ENCODE measurements around the gene CCDC190. TPM values are rescaled to one million over a fixed set of nuclear protein-coding genes. Genes with fewer than 3 reads are reported as not detected.
"Not testable (repeated sequence)": the region's sequence is repeated elsewhere in the genome, so short reads cannot be mapped to it uniquely, and the experiment has no call there.

Gene CCDC190
- total RNA-seq, 1 donor from 2014 or later, result not detected

DNA sequence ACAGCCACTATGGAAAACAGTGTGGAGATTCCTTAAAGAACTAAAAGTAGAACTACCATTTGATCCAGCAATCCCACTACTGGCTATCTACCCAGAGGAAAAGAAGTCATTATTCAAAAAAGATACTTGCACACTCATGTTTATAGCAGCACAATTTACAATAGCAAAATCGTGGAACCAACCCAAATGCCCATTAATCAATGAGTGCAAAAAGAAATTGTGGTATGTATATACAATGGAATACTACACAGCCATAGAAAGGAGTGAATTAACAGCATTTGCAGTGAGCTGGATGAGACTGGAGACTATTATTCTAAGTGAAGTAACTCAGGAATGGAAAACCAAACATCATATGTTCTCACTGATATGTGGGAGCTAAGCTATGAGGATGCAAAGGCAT, 10.4 kb upstream of the CCDC190 start:
- H3K27ac Mint-ChIP-seq, result not testable (repeated sequence)
- peaks cover 16% of the 10 kb centered on the region for H3K27me3 Mint-ChIP-seq (ENCODE audit: insufficient read depth)

DNA sequence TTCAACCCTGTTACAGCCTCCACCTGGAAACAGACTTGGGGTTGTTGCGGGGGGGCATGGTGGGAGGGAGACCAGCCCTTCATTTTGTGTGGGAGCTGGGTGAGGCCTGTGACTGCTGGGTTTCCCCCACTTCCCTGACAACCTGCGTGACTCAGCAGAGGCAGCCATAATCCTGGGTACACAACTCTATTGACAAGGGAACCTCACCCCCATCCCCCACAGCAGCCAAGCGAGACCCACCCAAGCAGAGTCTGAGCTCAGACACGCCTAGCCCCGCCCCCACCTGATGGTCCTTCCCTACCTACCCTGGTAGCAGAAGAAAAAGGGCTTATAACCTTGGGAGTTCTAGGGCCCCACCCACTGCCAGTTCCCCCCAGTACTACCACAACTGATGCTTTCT, 8.0 kb upstream of the CCDC190 start:
- no peaks in the 10 kb centered on the region for H3K36me3 Mint-ChIP-seq (ENCODE audit: low read depth)
- no peak overlapping the region for H3K27ac Mint-ChIP-seq
- no peak for DNase-seq (ENCODE audit: low spot score)
- no peak overlapping the region for H3K4me3 Mint-ChIP-seq
- intact Hi-C loops (cut with micrococcal nuclease), result no loop called here
- no peaks in the 10 kb centered on the region for H3K4me1 Mint-ChIP-seq (ENCODE audit: low read depth)
- peaks cover 15% of the 10 kb centered on the region for H3K27me3 Mint-ChIP-seq (ENCODE audit: insufficient read depth)
- no peaks in the 10 kb centered on the region for H3K9me3 Mint-ChIP-seq

More for the DNA sequence above, 10.4 kb upstream of the CCDC190 start:
- H3K36me3 Mint-ChIP-seq (ENCODE audit: low read depth); H3K9me3 Mint-ChIP-seq; H3K4me3 Mint-ChIP-seq; H3K4me1 Mint-ChIP-seq (ENCODE audit: low read depth); DNase-seq (ENCODE audit: low spot score); intact Hi-C loops (cut with micrococcal nuclease): not testable (repeated sequence)

DNA sequence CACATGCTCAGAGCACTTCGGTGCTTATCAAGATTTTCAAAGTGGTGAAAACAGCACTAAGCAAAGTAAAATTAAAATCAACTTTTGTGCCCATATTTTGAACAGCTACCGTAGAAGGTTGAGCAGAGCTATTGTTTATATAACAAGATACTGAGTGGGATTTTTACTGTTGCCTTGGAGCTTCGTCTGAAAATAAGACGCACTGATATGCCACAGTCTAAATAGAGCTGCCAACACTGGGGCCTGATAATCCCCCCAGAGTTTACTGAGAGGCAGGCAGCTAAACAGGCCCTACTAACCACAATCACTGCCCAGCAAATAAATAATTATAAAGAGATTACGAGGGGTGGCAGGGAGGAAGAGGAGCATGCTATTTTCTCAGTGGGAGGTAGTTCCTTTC, 650 bp upstream of the CCDC190 start:
- Mint-ChIP-seq H3K27me3 (ENCODE audit: insufficient read depth) (peaks cover 10% of the 10 kb centered on the region), H3K27ac (no peak overlapping the region), H3K36me3 (ENCODE audit: low read depth) (no peaks in the 10 kb centered on the region), H3K4me3 (no peak overlapping the region), H3K9me3 (no peaks in the 10 kb centered on the region), H3K4me1 (ENCODE audit: low read depth) (no peaks in the 10 kb centered on the region)
- DNase-seq (ENCODE audit: low spot score), result no peak
- intact Hi-C loops (cut with micrococcal nuclease), result no loop called here

DNA sequence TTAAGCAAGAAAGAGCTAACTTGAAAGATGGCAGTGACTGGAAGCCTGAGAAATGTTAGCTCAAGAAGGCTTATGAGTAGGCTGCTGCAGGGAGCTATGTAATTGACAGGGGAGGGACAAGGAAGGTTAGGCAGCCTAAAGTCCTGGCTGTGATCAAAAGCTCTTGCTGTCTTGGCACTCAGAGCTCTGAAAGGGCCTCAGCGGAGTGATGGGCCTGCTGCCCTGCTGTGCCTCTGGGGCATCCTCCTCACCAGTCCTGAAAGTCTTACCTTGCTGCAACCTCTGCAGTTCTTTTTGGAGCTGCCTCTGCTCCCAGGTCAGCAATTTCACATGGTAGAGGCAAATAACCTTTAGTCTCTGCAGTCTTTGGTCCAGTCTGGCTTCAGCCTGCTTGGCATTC, 1.8 kb downstream of the CCDC190 start:
- Mint-ChIP-seq H3K4me1 (ENCODE audit: low read depth) (no peaks in the 10 kb centered on the region), H3K36me3 (ENCODE audit: low read depth) (no peaks in the 10 kb centered on the region), H3K27me3 (ENCODE audit: insufficient read depth) (peaks cover 9% of the 10 kb centered on the region), H3K9me3 (no peaks in the 10 kb centered on the region), H3K27ac (no peak overlapping the region), H3K4me3 (no peak overlapping the region)
- DNase-seq (ENCODE audit: low spot score), result no peak
- intact Hi-C loops (cut with micrococcal nuclease), result no loop called here

DNA sequence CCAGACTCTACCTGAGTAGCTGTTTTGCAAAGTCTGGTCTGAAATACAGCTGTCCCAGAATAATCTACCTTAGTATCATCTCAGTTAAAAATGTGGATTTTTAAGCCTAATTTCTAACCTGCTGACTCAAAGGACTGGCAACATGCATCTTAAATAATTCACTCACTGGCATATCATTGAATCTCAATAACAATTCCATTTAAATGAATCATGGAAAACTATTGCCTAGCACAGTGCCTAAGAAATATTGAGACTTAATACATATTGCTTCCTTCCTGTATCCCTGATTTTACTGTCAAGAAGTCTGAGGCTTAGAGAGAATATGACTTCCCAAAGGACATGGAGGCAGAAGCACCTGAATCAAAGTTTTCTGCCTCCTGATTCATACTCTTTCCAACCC, 3.1 kb downstream of the CCDC190 start:
- Mint-ChIP-seq H3K4me1 (ENCODE audit: low read depth) (no peaks in the 10 kb centered on the region), H3K9me3 (no peaks in the 10 kb centered on the region), H3K27ac (no peak overlapping the region), H3K4me3 (no peak overlapping the region), H3K36me3 (ENCODE audit: low read depth) (no peaks in the 10 kb centered on the region), H3K27me3 (ENCODE audit: insufficient read depth) (peaks cover 7% of the 10 kb centered on the region)
- no peak for DNase-seq (ENCODE audit: low spot score)
- intact Hi-C loops (cut with micrococcal nuclease), result no loop called here

DNA sequence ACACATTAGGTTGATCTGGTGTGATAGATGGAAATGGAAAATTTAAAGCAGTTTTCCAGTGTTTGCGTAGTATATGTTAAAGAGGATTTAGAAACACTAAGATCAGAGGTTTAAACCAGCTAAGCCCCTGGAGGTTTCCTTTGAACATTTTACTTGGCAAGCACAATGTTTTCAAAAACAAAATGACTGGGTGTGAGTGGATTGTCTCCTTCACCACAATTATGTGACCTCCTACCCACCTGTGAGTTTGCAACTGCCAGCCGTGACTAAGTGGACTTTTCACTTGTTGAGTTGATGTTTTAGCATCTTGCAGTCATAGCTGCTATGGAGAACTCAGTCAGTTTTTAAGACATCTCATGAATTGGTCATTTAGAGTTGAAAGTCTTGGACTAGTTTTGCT, 4.7 kb downstream of the CCDC190 start:
- H3K4me3 Mint-ChIP-seq, result no peak overlapping the region
- no peak overlapping the region for H3K27ac Mint-ChIP-seq
- DNase-seq (ENCODE audit: low spot score), result no peak
- H3K9me3 Mint-ChIP-seq, result no peaks in the 10 kb centered on the region
- H3K27me3 Mint-ChIP-seq (ENCODE audit: insufficient read depth), result peaks cover 3% of the 10 kb centered on the region
- intact Hi-C loops (cut with micrococcal nuclease), result no loop called here
- H3K36me3 Mint-ChIP-seq (ENCODE audit: low read depth), result no peaks in the 10 kb centered on the region
- no peaks in the 10 kb centered on the region for H3K4me1 Mint-ChIP-seq (ENCODE audit: low read depth)

DNA sequence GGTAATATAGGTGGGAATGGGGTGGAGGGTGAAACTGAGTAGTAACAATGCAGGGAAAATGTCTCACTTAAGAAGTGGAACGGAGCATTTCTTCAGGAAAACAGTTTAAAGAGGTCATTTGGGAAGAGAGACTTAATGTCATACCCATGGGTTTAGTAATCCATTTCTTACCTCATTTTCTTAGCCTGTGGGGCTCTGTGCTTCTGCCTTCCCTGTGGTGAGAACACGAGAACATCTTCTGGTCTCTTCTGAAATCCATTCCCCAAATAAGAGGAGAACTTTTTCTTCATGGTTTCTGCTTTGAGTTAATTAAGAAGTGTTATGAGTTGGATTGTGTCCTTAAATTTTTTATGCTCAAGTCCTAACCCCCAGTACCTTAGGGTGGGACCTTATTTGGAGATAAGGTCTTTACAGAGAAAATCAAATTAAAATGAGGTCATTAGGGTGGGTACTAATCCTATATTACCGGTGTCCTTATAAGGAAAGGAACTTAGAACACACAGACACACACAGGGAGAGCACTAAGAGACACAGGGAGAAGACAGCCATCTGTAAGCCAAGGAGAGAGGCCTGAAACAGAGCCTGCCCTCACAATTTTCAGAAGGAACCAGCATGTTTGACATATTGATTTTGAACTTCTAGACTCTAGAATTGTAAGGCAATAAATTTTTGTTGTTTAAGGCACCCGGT, 5.4 kb downstream of the CCDC190 start:
- no peak for DNase-seq (ENCODE audit: low spot score)
- Mint-ChIP-seq H3K4me3 (no peak overlapping the region), H3K27ac (no peak overlapping the region), H3K36me3 (ENCODE audit: low read depth) (no peaks in the 10 kb centered on the region), H3K27me3 (ENCODE audit: insufficient read depth) (peaks cover 3% of the 10 kb centered on the region), H3K9me3 (no peaks in the 10 kb centered on the region), H3K4me1 (ENCODE audit: low read depth) (no peaks in the 10 kb centered on the region)
- intact Hi-C loops (cut with micrococcal nuclease), result no loop called here

DNA sequence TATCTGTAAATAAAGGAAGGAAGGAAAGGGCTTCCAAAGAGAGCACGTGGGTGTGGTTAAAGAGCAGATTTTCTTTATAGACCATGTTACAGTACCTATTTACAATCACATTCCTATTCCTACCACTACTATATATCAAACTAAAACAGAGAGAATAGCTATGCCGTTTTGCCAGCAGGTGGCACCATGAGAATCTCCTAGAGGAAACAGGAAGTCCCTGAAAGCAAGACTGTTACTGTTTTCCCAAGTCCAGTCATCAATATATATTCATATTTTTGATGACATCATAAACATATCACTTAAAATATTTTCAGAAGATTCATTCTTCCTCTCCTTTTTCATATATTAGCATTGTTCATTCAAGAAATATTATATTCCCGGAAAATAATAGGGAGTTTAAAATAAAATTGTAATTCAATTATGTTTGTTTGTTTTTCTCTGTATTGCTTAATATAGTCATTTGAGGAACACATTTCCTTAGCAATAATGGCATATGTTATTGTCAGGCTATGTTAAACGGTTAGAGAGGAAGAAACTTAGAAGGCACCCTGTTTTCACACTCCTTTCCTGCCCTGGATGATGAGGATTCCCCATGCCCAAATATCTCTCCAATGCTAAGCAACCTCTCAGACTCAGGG, 6.6 kb downstream of the CCDC190 start:
- Mint-ChIP-seq H3K27me3 (ENCODE audit: insufficient read depth) (peaks cover 3% of the 10 kb centered on the region), H3K4me3 (no peak overlapping the region), H3K4me1 (ENCODE audit: low read depth) (no peaks in the 10 kb centered on the region), H3K27ac (no peak overlapping the region), H3K9me3 (no peaks in the 10 kb centered on the region), H3K36me3 (ENCODE audit: low read depth) (no peaks in the 10 kb centered on the region)
- intact Hi-C loops (cut with micrococcal nuclease), result loop anchor here (1.0 kb wide), 2 partner anchors 320 to 461 kb away; no protein-coding TSS in a partner anchor
- no peak for DNase-seq (ENCODE audit: low spot score)

DNA sequence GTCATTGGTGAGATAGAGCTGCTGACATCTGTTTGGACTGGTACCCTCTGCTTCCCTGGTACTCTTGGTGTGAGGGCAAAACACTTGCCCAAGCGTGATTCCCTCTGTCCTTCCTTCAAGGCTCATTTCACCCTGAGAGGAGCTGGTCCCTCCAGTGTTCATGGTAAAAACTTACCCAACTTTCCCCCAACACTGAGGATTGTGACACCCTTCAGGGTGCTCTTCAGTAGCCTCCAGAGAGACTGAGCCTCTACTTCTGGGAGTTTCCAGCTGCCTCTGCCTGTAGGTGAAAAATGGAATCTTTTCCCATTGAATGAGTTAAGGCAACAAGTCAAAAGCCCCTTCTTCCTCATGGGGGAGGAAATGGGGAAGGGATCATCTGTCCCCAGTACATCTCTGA, 9.6 kb downstream of the CCDC190 start:
- Mint-ChIP-seq H3K27ac (no peak overlapping the region), H3K9me3 (no peaks in the 10 kb centered on the region), H3K27me3 (ENCODE audit: insufficient read depth) (peaks cover 10% of the 10 kb centered on the region), H3K4me1 (ENCODE audit: low read depth) (no peaks in the 10 kb centered on the region), H3K36me3 (ENCODE audit: low read depth) (no peaks in the 10 kb centered on the region), H3K4me3 (no peak overlapping the region)
- intact Hi-C loops (cut with micrococcal nuclease), result no loop called here
- no peak for DNase-seq (ENCODE audit: low spot score)

DNA sequence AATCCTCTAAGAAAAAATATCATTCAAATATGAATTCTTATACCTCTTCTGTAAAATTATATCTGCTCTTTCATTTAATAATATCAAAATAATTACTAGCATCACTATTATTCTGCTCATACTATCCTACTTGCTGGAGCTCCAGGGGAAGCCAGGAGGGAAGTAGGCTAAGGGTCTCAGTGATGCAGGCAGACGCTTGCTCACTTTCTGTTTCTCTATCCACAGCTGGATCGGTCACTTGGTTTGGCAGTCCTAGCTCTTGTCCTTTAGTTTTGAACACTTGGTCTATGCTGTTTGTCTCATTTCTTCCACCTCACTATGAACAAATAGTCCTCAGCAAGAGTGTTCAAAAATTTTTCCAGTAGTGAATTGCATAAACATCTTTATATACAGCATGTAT, 11.3 kb downstream of the CCDC190 start:
- H3K4me3 Mint-ChIP-seq, result no peak overlapping the region
- peaks cover 10% of the 10 kb centered on the region for H3K27me3 Mint-ChIP-seq (ENCODE audit: insufficient read depth)
- DNase-seq (ENCODE audit: low spot score), result no peak
- intact Hi-C loops (cut with micrococcal nuclease), result loop anchor here (5.0 to 10.0 kb wide), 3 partner anchors 225 to 1938 kb away; no protein-coding TSS in a partner anchor
- no peaks in the 10 kb centered on the region for H3K36me3 Mint-ChIP-seq (ENCODE audit: low read depth)
- no peaks in the 10 kb centered on the region for H3K9me3 Mint-ChIP-seq
- H3K27ac Mint-ChIP-seq, result no peak overlapping the region
- H3K4me1 Mint-ChIP-seq (ENCODE audit: low read depth), result no peaks in the 10 kb centered on the region

DNA sequence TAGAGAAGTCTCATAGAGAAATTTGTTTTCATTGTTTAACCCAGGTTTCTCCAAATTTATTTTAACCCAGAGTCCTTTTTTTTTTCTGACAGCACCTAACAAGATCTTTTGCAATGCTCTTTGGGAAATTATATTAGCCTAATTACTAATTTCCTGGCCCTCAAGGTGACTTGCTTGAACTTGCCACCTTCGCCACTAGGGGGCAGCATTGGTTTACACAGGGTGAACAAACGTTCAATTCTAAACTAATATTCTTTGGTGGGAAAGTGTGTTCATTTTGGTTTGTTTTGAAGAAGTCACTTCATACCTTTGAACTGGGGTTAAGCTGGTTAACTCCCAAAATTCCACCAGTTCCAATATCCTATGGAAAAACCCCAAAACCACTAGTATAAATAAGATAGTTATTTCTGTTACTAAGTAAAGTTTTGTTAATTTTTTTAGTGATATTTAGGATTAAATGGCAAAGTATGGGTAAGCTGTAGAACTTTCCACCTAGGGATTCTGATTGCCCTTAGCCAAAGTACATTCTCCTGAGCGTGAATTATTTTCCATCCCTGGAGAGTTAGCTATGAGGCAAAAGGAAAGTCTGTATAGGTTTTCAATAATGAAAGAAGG, 13.0 kb downstream of the CCDC190 start:
- H3K36me3 Mint-ChIP-seq (ENCODE audit: low read depth), result no peaks in the 10 kb centered on the region
- no peak overlapping the region for H3K27ac Mint-ChIP-seq
- intact Hi-C loops (cut with micrococcal nuclease), result loop anchor here (1.0 to 10.0 kb wide), 5 partner anchors 13 to 1939 kb away; no protein-coding TSS in a partner anchor
- no peak overlapping the region for H3K4me3 Mint-ChIP-seq
- no peaks in the 10 kb centered on the region for H3K4me1 Mint-ChIP-seq (ENCODE audit: low read depth)
- H3K27me3 Mint-ChIP-seq (ENCODE audit: insufficient read depth), result peaks cover 10% of the 10 kb centered on the region
- DNase-seq (ENCODE audit: low spot score), result peak; percentile 39
- H3K9me3 Mint-ChIP-seq, result no peaks in the 10 kb centered on the region

DNA sequence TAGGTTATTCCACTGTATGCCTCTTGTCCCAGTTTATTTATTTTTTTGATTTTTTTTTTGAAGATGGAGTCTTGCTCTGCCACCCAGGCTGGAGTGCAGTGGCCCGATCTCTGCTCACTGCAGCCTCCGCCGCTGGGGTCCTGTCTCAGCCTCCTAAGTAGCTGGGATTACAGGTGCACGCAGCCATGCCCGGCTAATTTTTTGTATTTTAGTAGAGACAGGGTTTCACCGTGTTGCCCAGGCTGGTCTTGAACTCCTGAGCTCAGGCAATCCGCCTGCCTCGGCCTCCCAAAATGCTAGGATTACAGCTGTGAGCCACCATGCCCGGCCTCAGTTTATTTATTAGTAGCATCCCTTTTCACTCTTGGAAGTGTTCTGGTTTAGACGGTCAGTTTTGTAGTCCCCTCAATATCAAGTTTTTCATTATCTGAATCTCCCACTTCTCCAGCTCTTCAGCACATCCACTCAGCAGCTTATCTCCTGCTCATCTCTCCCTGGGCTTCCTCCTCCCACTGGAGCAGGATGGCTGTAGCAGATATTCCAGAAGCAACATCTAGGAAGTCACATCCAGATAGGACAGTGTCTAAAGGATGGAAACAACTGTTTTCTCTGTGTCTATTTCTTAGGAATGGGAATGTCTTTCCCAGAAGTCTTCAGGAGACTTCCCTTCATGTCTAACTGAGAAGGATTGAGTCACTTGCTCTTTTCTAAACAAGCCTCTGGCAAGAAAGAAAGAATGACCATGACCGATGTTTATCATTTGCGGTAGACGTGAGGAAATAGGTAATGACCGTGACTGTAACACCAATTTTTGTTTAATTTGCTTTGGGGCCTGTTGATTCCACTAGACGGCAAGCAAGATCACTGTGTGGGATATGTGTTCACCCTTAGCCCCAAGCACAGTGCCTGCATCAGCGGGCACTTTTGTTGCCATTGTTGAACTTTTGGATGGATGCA, 14.4 kb downstream of the CCDC190 start:
- H3K9me3 Mint-ChIP-seq, result no peaks in the 10 kb centered on the region
- no peak overlapping the region for H3K4me3 Mint-ChIP-seq
- DNase-seq (ENCODE audit: low spot score), result no peak
- H3K27me3 Mint-ChIP-seq (ENCODE audit: insufficient read depth), result peaks cover 10% of the 10 kb centered on the region
- H3K27ac Mint-ChIP-seq, result no peak overlapping the region
- no peaks in the 10 kb centered on the region for H3K36me3 Mint-ChIP-seq (ENCODE audit: low read depth)
- intact Hi-C loops (cut with micrococcal nuclease), result loop anchor here (5.0 to 10.0 kb wide), 3 partner anchors 228 to 1941 kb away; no protein-coding TSS in a partner anchor
- H3K4me1 Mint-ChIP-seq (ENCODE audit: low read depth), result no peaks in the 10 kb centered on the region
